GM12874 (cell line): Measurements from ENCODE around the gene ICA1.

Experiments
- TF ChIP-seq, protein P1 (sequence below): IDR thresholded peaks from 2 replicates; pipeline ENCODE4 v1.5.1; 2011; ENCODE audit warnings: low read depth, mild to moderate bottlenecking, control low read depth, low read length, moderate library complexity; ENCODE audit not compliant: insufficient read depth

The ICA1 gene

DNA sequence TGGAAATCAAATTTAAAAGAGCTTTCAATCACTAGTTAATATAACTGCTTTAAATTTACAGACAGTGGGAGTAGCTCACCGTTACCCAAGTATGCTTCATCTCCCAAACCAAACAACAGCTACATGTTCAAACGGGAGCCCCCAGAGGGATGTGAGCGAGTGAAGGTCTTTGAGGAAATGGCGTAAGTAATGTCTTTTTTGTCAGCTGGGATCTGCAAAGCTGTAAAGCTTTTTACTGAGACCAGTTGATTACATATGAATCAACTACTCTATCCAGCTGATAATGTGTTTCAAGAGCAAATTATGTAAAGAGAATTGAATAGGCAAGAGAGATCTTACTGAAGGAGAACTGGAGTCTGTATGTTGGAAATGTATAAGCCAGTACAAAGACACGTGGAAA lies 177.1 kb downstream of the ICA1 start:
- TF ChIP-seq, protein P1, sequence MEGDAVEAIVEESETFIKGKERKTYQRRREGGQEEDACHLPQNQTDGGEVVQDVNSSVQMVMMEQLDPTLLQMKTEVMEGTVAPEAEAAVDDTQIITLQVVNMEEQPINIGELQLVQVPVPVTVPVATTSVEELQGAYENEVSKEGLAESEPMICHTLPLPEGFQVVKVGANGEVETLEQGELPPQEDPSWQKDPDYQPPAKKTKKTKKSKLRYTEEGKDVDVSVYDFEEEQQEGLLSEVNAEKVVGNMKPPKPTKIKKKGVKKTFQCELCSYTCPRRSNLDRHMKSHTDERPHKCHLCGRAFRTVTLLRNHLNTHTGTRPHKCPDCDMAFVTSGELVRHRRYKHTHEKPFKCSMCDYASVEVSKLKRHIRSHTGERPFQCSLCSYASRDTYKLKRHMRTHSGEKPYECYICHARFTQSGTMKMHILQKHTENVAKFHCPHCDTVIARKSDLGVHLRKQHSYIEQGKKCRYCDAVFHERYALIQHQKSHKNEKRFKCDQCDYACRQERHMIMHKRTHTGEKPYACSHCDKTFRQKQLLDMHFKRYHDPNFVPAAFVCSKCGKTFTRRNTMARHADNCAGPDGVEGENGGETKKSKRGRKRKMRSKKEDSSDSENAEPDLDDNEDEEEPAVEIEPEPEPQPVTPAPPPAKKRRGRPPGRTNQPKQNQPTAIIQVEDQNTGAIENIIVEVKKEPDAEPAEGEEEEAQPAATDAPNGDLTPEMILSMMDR: no peak

DNA sequence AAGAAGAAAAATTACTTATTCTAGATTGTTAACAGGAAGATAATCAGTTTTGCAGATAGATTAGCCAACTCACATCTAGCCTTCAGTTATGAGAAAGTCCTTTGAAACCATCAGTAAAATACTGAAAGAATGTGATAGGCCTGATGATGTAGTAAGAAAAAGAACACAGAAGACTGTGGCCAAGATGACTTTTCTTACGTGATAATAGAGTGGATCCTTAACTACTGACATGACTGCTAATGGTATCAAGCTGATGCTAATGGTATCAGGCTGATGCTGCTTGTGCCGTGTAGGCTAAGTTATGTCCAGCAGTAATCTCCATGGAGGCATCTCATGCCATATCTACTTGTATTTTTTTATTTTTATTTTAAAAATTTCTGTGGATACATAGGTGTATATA lies 179.2 kb downstream of the ICA1 start:
- TF ChIP-seq, protein P1: no peak

DNA sequence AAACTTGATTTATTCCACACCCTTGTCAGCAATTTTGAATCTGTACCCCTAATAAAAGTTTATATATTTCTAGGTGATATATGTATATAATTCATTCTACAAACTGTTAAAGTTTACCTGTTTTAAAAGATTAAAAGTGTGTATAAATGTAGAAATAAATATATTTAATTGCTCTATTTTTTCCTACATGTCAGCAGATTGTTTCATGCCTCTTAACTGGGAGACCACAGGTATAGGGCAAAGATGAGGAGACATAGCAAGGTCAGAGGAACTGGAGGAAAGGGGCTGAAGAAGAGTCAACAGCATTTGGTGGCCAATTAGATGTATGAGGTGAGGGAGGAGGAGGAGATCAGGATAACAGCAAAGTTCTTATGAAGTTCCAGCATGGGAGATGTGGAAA lies 183.5 kb downstream of the ICA1 start:
- TF ChIP-seq, protein P1: no peak

GRCh38 chr7:8070451-8071180 lies 191.4 kb downstream of the ICA1 start:
- TF ChIP-seq, protein P1: no peak

DNA sequence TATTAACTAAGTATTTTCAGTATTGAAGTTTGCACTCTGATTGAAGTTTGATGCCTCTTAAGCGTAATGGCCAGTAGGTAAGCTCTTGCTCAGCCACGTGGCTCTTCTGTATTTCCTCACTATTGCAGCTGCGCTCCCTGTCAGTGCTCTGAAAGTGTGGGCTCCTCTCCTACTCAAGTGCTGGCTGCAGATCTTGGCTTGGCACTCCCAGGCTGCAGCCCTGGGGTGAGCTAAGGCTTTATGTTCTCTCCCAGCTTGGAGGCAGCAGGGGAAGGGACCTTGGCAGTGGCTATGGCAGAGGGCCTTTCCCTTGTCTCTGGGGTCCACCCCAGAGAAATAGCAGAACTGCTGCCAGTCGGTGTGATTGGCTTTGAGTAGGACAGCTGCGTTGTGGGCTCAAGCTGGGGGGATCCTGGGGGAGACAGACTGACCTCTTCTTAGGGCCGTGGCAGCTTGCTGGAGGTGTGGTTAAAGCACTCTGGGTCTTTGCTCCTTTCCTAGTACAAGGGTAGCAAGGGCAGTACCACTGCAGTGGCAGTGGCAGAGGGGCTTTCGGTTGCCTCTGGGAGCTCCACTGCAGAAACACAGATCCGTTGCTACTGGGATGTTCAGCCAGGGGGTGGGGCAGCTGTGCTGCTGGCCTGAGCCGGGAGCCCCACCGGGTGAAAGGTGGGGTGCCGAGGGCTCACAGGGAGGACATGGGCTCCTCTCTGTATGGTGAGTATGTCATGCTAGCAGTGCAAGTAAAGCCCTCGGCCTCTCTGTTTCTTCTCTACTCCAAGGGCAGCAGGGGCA lies 192.9 kb downstream of the ICA1 start:
- TF ChIP-seq, protein P1: no peak

GRCh38 chr7:8065356-8065813 lies 196.6 kb downstream of the ICA1 start:
- TF ChIP-seq, protein P1: no peak

DNA sequence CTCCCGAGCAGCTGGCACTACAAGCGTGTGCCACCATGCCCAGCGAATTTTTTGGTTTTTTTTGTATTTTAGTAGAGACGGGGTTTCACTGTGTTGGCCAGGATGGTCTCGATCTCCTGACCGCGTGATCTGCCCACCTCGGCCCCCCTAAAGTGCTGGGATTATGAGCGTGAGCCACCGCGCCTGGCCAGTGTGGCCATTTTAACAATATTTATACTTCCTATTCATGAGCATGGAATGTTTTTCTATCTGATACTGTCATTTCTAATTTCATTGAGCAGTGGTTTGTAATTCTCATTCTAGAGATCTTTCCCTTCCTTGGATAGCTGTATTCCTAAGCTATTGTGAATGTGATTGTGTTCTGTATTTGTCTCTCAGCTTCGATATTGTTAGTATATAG lies 197.1 kb downstream of the ICA1 start:
- TF ChIP-seq, protein P1: no peak
